ENCODE results near the gene HSD17B1. TPM values are rescaled to one million over a fixed set of nuclear protein-coding genes. Genes with fewer than 3 reads are reported as not detected.

HSD17B1 gene
- total and polyA plus RNA-seq, 2 of the 13 experiments (the other 11 are each of a cell fraction or from before 2014, with no cell fraction given), result 0.54 to 0.93 TPM

GRCh38 chr17:42513686-42514085 lies 39.0 kb upstream of the HSD17B1 start:
- Histone ChIP-seq H3K27me3 (ENCODE audit: control insufficient read depth in 1 of 2, insufficient read depth in 2 of 2, low read length in 2 of 2) (no peaks in the 10 kb centered on the region), H3K9me3 (ENCODE audit: low read length) (no peaks in the 10 kb centered on the region), H3K4me1 (ENCODE audit: insufficient read depth, low read length) (peaks cover 22% of the 10 kb centered on the region), H3K36me3 (replicated peaks in 1 of 2; ENCODE audit: control insufficient read depth in 1 of 2, insufficient read depth in 2 of 2, low read length in 2 of 2) (peaks cover 28 to 47% of the 10 kb centered on the region in 2 experiments), H3K4me2 (ENCODE audit: low read depth, low read length) (no peak overlapping the region), H3K79me2 (ENCODE audit: insufficient read depth, low read length) (no peaks in the 10 kb centered on the region), H3K9ac (ENCODE audit: insufficient read depth, low read depth, low read length) (no peak overlapping the region), H2AFZ (ENCODE audit: low read length) (no peak overlapping the region), H4K20me1 (ENCODE audit: insufficient read depth, low read length) (no peaks in the 10 kb centered on the region), H3K27ac (ENCODE audit: extremely low read length, insufficient read depth, low read length) (no peak overlapping the region), H3K4me3 (replicated peaks in 1 of 3; ENCODE audit: insufficient read depth in 1 of 3, low read depth in 2 of 3, low read length in 3 of 3) (no peak overlapping the region)
- WGBS (ENCODE audit: low lambda C conversion rate), result 96% methylated on average over 10 of the region's 11 CpGs
- intact Hi-C loops (cut with micrococcal nuclease; ENCODE audit: unreplicated experiment) (no loop called here), in situ Hi-C loops (cut with HindIII; ENCODE audit: extremely low pct_ligation_motif_present, low pct_unique_long_range_greater_than_20kb) (no loop called here)
- TF ChIP-seq KLF9 (CRISPR knock-in tag; IDR thresholded peaks at IDR 0.05; ENCODE audit: low read depth), result no peak
- TF ChIP-seq, protein P1, sequence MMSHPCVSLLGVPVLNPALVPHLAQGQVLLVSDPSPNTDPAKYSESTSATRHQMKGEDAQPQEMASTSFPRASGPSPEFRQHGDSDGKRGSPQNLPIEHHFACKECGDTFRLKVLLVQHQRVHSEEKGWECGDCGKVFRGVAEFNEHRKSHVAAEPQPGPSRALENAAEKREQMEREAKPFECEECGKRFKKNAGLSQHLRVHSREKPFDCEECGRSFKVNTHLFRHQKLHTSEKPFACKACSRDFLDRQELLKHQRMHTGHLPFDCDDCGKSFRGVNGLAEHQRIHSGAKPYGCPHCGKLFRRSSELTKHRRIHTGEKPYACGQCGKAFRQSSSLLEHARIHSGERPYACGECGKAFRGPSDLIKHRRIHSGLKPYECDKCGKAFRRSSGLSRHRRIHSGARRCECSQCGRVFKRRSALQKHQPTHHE (CRISPR knock-in tag; IDR thresholded peaks at IDR 0.05; ENCODE audit: borderline replicate concordance), result no peak
- TF ChIP-seq ZNF350 (CRISPR knock-in tag; IDR thresholded peaks at IDR 0.05; ENCODE audit: borderline replicate concordance, low read depth), result 0 out of 2 replicates have a peak, but pooled peaks have one; percentile 22
- TF ChIP-seq ZNF232 (CRISPR knock-in tag; IDR thresholded peaks at IDR 0.05; ENCODE audit: borderline replicate concordance), result no peak
- no peak for DNase-seq (ENCODE audit: low spot score)
- no peak for FAIRE-seq
- no TSS peak for BruUV-seq (replicated peaks)
- ATAC-seq, result no peak
- CTCF ChIA-PET (ENCODE audit: low intra/inter-chr PET ratio, low total read pairs), result no interaction called here
- POLR2A ChIA-PET, result no interaction called here

DNA sequence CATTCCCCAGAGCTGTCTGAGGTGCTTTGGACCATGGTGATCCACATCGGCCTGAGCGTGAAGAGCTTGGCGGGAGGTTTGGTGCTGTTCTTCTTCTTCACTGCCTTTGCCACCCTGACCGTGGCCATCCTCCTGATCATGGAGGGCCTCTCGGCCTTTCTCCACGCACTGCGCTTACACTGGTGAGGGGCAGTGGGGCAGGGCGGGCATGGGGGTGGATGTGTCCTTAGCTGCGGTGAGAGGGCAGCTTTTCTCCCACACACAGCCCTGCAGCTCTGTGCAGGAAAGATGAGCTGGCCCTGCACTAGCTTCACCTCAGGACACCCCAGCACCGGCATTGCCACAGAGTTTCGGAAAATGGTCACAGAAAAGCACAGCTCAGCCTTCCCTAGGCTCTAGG lies 38.4 kb upstream of the HSD17B1 start:
- H3K27me3 ChIP-seq (ENCODE audit: control insufficient read depth in 1 of 2, insufficient read depth in 2 of 2, low read length in 2 of 2), result no peaks in the 10 kb centered on the region
- peaks cover 24 to 41% of the 10 kb centered on the region in 2 experiments for H3K36me3 ChIP-seq (replicated peaks in 1 of 2; ENCODE audit: control insufficient read depth in 1 of 2, insufficient read depth in 2 of 2, low read length in 2 of 2)
- intact Hi-C loops (cut with micrococcal nuclease; ENCODE audit: unreplicated experiment) (no loop called here), in situ Hi-C loops (cut with HindIII; ENCODE audit: extremely low pct_ligation_motif_present, low pct_unique_long_range_greater_than_20kb) (no loop called here)
- no peak overlapping the region for H3K4me2 ChIP-seq (ENCODE audit: low read depth, low read length)
- TF ChIP-seq GFI1 (CRISPR knock-in tag; IDR thresholded peaks at IDR 0.05; ENCODE audit: borderline replicate concordance), result no peak
- no peak for TF ChIP-seq IKZF4 (CRISPR knock-in tag; IDR thresholded peaks at IDR 0.05; ENCODE audit: borderline replicate concordance, low read depth, not compliant biosample characterization)
- no peak for TF ChIP-seq HIC2 (CRISPR knock-in tag; IDR thresholded peaks at IDR 0.05; ENCODE audit: low read depth)
- TF ChIP-seq HHEX (CRISPR knock-in tag; IDR thresholded peaks at IDR 0.05), result no peak
- no TSS peak for BruUV-seq (replicated peaks)
- peaks cover 28% of the 10 kb centered on the region for H3K4me1 ChIP-seq (ENCODE audit: insufficient read depth, low read length)
- H3K9ac ChIP-seq (ENCODE audit: insufficient read depth, low read depth, low read length), result no peak overlapping the region
- H3K79me2 ChIP-seq (ENCODE audit: insufficient read depth, low read length), result no peaks in the 10 kb centered on the region
- FAIRE-seq (no peak), ATAC-seq (no peak), DNase-seq (ENCODE audit: low spot score) (no peak)
- CTCF ChIA-PET (ENCODE audit: low intra/inter-chr PET ratio, low total read pairs), result no interaction called here
- no peaks in the 10 kb centered on the region for H3K9me3 ChIP-seq (ENCODE audit: low read length)
- POLR2A ChIA-PET, result interaction anchor here (0.6 kb wide), 1 partner anchor 29 kb away, joined by 3 read pairs; no protein-coding TSS in a partner anchor
- WGBS (ENCODE audit: low lambda C conversion rate), result over 99% methylated on average over 11 of the region's 11 CpGs
- H2AFZ ChIP-seq (ENCODE audit: low read length), result no peak overlapping the region
- no peaks in the 10 kb centered on the region for H4K20me1 ChIP-seq (ENCODE audit: insufficient read depth, low read length)
- no peak overlapping the region for H3K27ac ChIP-seq (ENCODE audit: extremely low read length, insufficient read depth, low read length)
- H3K4me3 ChIP-seq (replicated peaks in 1 of 3; ENCODE audit: insufficient read depth in 1 of 3, low read depth in 2 of 3, low read length in 3 of 3), result no peak overlapping the region
